ENCODE data around the gene TALDO1.
"Not testable (repeated sequence)": the region's sequence is repeated elsewhere in the genome, so short reads cannot be mapped to it uniquely, and the experiment has no call there.

DNA sequence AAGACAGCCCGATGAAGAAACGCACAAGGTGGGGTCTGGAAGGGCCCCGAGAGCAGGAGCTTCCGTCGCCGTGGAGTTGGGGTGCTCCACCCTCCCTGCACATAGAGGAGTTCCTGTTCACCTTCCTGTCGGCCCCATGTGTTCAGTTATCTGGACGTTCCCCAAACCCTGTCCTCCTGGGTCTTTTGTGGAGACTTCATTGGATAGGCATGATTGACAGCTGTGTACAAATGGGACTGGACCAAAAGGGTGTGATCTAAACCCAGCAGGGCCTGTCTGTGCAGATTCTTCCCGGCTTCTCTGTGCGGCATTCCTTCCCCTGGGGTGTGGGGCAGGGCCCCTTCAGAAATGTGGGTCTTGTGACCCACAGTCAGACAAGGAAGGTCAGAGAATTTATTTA, 9.4 kb upstream of the TALDO1 start:
- TF ChIP-seq GABPA (IDR thresholded peaks at IDR 0.05 in 1 of 2, conservative IDR thresholded peaks at IDR 0.05 in 1 of 2); ZBTB33 (IDR thresholded peaks at IDR 0.05); CTCF (IDR thresholded peaks at IDR 0.05; ENCODE audit: low read depth, low read length, missing input control); YY1 (IDR thresholded peaks at IDR 0.05); SP1 (IDR thresholded peaks at IDR 0.05); REST (IDR thresholded peaks at IDR 0.05); HNF4A (conservative IDR thresholded peaks at IDR 0.05); JUND (IDR thresholded peaks at IDR 0.05); RAD21 (IDR thresholded peaks at IDR 0.05); MAX (IDR thresholded peaks at IDR 0.05); NR2F2 (IDR thresholded peaks at IDR 0.05); EGR1 (IDR thresholded peaks at IDR 0.05; ENCODE audit: low read depth in 2 of 2): not testable (repeated sequence)
- TF ChIP-seq, protein P1, sequence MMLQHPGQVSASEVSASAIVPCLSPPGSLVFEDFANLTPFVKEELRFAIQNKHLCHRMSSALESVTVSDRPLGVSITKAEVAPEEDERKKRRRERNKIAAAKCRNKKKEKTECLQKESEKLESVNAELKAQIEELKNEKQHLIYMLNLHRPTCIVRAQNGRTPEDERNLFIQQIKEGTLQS (IDR thresholded peaks at IDR 0.05): not testable (repeated sequence)
